HUES6 (cell line): Measurements from ENCODE around the gene TRERF1.
"Not testable (repeated sequence)": the region's sequence is repeated elsewhere in the genome, so short reads cannot be mapped to it uniquely, and the experiment has no call there.

Experiments
- H3K27ac ChIP-seq: 2 replicates; pipeline ENCODE4 v1.7.0; 2013; ENCODE audit warnings: low read depth, mild to moderate bottlenecking, low read length, inconsistent platforms
- H3K27me3 ChIP-seq: 2 replicates; pipeline ENCODE4 v1.6.1; 2013; ENCODE audit warnings: low read length; ENCODE audit not compliant: control insufficient read depth, insufficient read depth
- H3K36me3 ChIP-seq: 2 replicates; pipeline ENCODE4 v1.6.1; 2013; ENCODE audit warnings: low read length; ENCODE audit not compliant: control insufficient read depth, insufficient read depth
- H3K4me1 ChIP-seq: 2 replicates; pipeline ENCODE4 v1.6.1; 2013; ENCODE audit warnings: low read length; ENCODE audit not compliant: control insufficient read depth, insufficient read depth
- H3K4me3 ChIP-seq: 2 replicates; pipeline ENCODE4 v1.5.1; 2013; ENCODE audit warnings: low read depth, low read length
- H3K9ac ChIP-seq: one replicate; pipeline ENCODE4 v1.6.1; 2013; ENCODE audit warnings: mild to moderate bottlenecking, low read length
- H3K9me3 ChIP-seq: 2 replicates; pipeline ENCODE4 v1.6.1; 2013; ENCODE audit warnings: low read depth, low read length; ENCODE audit not compliant: control insufficient read depth, insufficient read depth

Gene TRERF1

GRCh38 chr6:42335896-42336295, 115.8 kb downstream of the TRERF1 start:
- no peak overlapping the region for H3K4me3 ChIP-seq
- no peak overlapping the region for H3K27ac ChIP-seq
- H3K9ac ChIP-seq = no peak overlapping the region
- no peaks in the 10 kb centered on the region for H3K9me3 ChIP-seq
- no peaks in the 10 kb centered on the region for H3K27me3 ChIP-seq
- peaks cover 7% of the 10 kb centered on the region; the same call in 1 of the 2 replicates for H3K4me1 ChIP-seq
- no peaks in the 10 kb centered on the region for H3K36me3 ChIP-seq

- Histone ChIP-seq H3K4me3 (no peak overlapping the region), H3K4me1 (peaks cover 7% of the 10 kb centered on the region; the same call in 1 of the 2 replicates), H3K27ac (no peak overlapping the region), H3K9me3 (no peaks in the 10 kb centered on the region), H3K27me3 (no peaks in the 10 kb centered on the region), H3K9ac (no peak overlapping the region), H3K36me3 (no peaks in the 10 kb centered on the region)
These were observed 116.9 kb downstream of the TRERF1 start for GRCh38 chr6:42334870-42335269.

- Histone ChIP-seq H3K4me1 (peaks cover 7% of the 10 kb centered on the region; the same call in 1 of the 2 replicates), H3K27ac (no peak overlapping the region), H3K9ac (no peak overlapping the region), H3K4me3 (no peak overlapping the region), H3K9me3 (no peaks in the 10 kb centered on the region), H3K27me3 (no peaks in the 10 kb centered on the region), H3K36me3 (no peaks in the 10 kb centered on the region)
These were observed 118.1 kb downstream of the TRERF1 start for GRCh38 chr6:42333612-42334011.

- Histone ChIP-seq H3K27me3 (no peaks in the 10 kb centered on the region), H3K4me3 (no peak overlapping the region), H3K9ac (no peak overlapping the region), H3K27ac (no peak overlapping the region), H3K9me3 (no peaks in the 10 kb centered on the region), H3K4me1 (peaks cover 7% of the 10 kb centered on the region; the same call in 1 of the 2 replicates), H3K36me3 (no peaks in the 10 kb centered on the region)
These were observed 118.8 kb downstream of the TRERF1 start for GRCh38 chr6:42332916-42333315.

GRCh38 chr6:42331019-42331418, 120.7 kb downstream of the TRERF1 start:
- Histone ChIP-seq H3K27ac (no peak overlapping the region), H3K4me3 (no peak overlapping the region), H3K36me3 (no peaks in the 10 kb centered on the region), H3K27me3 (no peaks in the 10 kb centered on the region), H3K9me3 (no peaks in the 10 kb centered on the region), H3K4me1 (peaks cover 7% of the 10 kb centered on the region; the same call in 1 of the 2 replicates), H3K9ac (no peak overlapping the region)

- no peak overlapping the region for H3K4me3 ChIP-seq
- no peaks in the 10 kb centered on the region for H3K27me3 ChIP-seq
- H3K27ac ChIP-seq = no peak overlapping the region
- H3K9ac ChIP-seq = no peak overlapping the region
- peaks cover 6% of the 10 kb centered on the region; the same call in 1 of the 2 replicates for H3K4me1 ChIP-seq
- H3K9me3 ChIP-seq = no peaks in the 10 kb centered on the region
- no peaks in the 10 kb centered on the region for H3K36me3 ChIP-seq
These were observed 125.5 kb downstream of the TRERF1 start for GRCh38 chr6:42326248-42326647.

GRCh38 chr6:42324656-42325324, 126.9 kb downstream of the TRERF1 start:
- H3K27ac ChIP-seq, H3K27me3 ChIP-seq, H3K9me3 ChIP-seq, H3K9ac ChIP-seq, H3K36me3 ChIP-seq, H3K4me3 ChIP-seq, H3K4me1 ChIP-seq: not testable (repeated sequence)

- no peaks in the 10 kb centered on the region for H3K27me3 ChIP-seq
- no peak overlapping the region for H3K27ac ChIP-seq
- H3K4me1 ChIP-seq = peaks cover 2% of the 10 kb centered on the region; the same call in 1 of the 2 replicates
- H3K4me3 ChIP-seq = no peak overlapping the region
- no peaks in the 10 kb centered on the region for H3K9me3 ChIP-seq
- H3K36me3 ChIP-seq = no peaks in the 10 kb centered on the region
- H3K9ac ChIP-seq = no peak overlapping the region
These were observed 129.1 kb downstream of the TRERF1 start for GRCh38 chr6:42322676-42323075.

- Histone ChIP-seq H3K27ac (no peak overlapping the region), H3K4me3 (no peak overlapping the region), H3K27me3 (no peaks in the 10 kb centered on the region), H3K9me3 (no peaks in the 10 kb centered on the region), H3K9ac (no peak overlapping the region), H3K4me1 (peaks cover 5% of the 10 kb centered on the region), H3K36me3 (no peaks in the 10 kb centered on the region)
These were observed 129.8 kb downstream of the TRERF1 start for GRCh38 chr6:42321976-42322375.

- Histone ChIP-seq H3K4me1 (peaks cover 17% of the 10 kb centered on the region), H3K4me3 (no peak overlapping the region), H3K27ac (no peak overlapping the region), H3K36me3 (no peaks in the 10 kb centered on the region), H3K27me3 (no peaks in the 10 kb centered on the region), H3K9ac (no peak overlapping the region), H3K9me3 (no peaks in the 10 kb centered on the region)
These were observed 131.0 kb downstream of the TRERF1 start for GRCh38 chr6:42320762-42321161.

GRCh38 chr6:42318480-42318879, 133.2 kb downstream of the TRERF1 start:
- Histone ChIP-seq H3K9me3 (no peaks in the 10 kb centered on the region), H3K27me3 (no peaks in the 10 kb centered on the region), H3K4me1 (peaks cover 40% of the 10 kb centered on the region), H3K4me3 (no peak overlapping the region), H3K9ac (no peak overlapping the region), H3K27ac (no peak overlapping the region), H3K36me3 (no peaks in the 10 kb centered on the region)
